SU-DHL-6 (cell line): ENCODE data around the gene SLX9.

Experiments
- EZH2phosphoT487 ChIP-seq: fragments of 200-600 bp; sonication (generic), shearing (Covaris generic); conservative IDR thresholded peaks from 2 replicates; pipeline ENCODE4 v1.6.1; 2018; ENCODE audit warnings: mild to moderate bottlenecking, antibody characterized with exemption, low read length, moderate library complexity, mixed read lengths
- TF ChIP-seq, protein P1 (sequence below): fragments of 200-600 bp; sonication (generic); IDR thresholded peaks from one replicate; pipeline ENCODE4 v1.5.1; 2017; ENCODE audit warnings: antibody characterized with exemption, mild to moderate bottlenecking, low read length, moderate library complexity; ENCODE audit not compliant: insufficient read depth, poor library complexity, severe bottlenecking

GRCh38 chr21:44990921-44991320, 51.1 kb downstream of the SLX9 start:
- TF ChIP-seq, protein P1, sequence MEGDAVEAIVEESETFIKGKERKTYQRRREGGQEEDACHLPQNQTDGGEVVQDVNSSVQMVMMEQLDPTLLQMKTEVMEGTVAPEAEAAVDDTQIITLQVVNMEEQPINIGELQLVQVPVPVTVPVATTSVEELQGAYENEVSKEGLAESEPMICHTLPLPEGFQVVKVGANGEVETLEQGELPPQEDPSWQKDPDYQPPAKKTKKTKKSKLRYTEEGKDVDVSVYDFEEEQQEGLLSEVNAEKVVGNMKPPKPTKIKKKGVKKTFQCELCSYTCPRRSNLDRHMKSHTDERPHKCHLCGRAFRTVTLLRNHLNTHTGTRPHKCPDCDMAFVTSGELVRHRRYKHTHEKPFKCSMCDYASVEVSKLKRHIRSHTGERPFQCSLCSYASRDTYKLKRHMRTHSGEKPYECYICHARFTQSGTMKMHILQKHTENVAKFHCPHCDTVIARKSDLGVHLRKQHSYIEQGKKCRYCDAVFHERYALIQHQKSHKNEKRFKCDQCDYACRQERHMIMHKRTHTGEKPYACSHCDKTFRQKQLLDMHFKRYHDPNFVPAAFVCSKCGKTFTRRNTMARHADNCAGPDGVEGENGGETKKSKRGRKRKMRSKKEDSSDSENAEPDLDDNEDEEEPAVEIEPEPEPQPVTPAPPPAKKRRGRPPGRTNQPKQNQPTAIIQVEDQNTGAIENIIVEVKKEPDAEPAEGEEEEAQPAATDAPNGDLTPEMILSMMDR = no peak
- no peak for TF ChIP-seq EZH2phosphoT487
